Fibroblast of the aortic adventitia (primary cell): Measurements from ENCODE around the gene TXNDC17. TPM values are rescaled to one million over a fixed set of nuclear protein-coding genes. Genes with fewer than 3 reads are reported as not detected.
"Not testable (repeated sequence)": the region's sequence is repeated elsewhere in the genome, so short reads cannot be mapped to it uniquely, and the experiment has no call there.

Source experiments
- DNase-seq: peaks from one replicate; pipeline ENCODE4 v3.0.0-alpha.2; 2010; ENCODE audit warnings: low read depth
- H3K4me3 ChIP-seq: 2 replicates; pipeline ENCODE4 v1.5.1; 2011; ENCODE audit warnings: low read depth, mild to moderate bottlenecking, control low read depth, low read length, moderate library complexity
- CTCF ChIP-seq: IDR thresholded peaks from 2 replicates; pipeline ENCODE4 v1.5.1; 2011; ENCODE audit warnings: mild to moderate bottlenecking, low read length, control low read depth, inconsistent platforms; ENCODE audit not compliant: insufficient read depth
- total RNA-seq: library from RNA; depleted of rRNA; stranded (reverse); fragments of >200 nt; gene quantifications from 2 replicates; pipeline ENCODE4 v1.2.3, GENCODE V29; 2012; ENCODE audit warnings: low replicate concordance

The TXNDC17 gene
- total RNA-seq, 1 donor = 162 TPM

DNA sequence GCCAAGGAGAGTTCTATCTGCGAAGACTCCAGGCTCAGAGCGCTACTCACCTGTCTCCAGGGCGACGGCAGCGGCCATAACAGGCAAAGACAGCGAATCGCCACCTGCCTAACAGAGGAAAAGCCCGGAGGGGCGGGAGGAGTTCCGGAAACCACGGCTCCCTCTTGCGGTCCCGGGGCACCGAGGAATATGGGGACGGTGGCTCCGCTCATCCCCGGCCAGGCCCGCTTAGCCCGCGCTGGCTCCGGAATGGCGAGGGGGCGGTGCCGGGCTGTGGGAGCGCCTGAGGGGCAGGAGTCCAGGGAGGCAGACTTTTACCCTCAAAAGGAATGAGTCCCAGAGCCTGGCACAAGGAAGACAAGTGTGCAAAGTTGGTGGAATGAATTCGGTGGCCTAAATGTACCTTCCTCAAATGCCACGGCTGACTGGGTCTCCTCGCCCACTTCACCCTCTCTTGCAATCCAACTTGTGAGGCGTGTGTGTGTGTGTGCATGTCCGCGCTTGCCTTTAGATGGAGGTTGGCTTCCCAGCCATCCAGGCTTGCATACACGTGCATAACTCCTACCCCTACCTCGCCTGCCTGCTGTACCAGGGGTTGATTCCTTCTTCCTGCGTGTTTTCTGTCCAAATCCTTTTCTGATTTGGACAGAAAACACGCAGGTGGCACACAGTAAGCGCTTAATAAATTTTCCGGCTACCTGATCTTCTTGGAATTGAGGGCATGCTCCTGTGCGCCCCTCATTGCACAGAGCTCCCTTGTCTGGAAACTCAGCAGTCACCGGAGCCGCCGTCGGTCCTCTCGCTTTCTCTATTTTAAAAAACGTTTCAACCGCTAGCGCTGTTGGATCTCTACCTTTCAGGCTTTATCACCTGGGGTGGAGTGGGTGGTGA lies 14.2 kb downstream of the TXNDC17 start:
- no peak for TF ChIP-seq CTCF
- DNase-seq = no peak
- H3K4me3 ChIP-seq = no peak overlapping the region

DNA sequence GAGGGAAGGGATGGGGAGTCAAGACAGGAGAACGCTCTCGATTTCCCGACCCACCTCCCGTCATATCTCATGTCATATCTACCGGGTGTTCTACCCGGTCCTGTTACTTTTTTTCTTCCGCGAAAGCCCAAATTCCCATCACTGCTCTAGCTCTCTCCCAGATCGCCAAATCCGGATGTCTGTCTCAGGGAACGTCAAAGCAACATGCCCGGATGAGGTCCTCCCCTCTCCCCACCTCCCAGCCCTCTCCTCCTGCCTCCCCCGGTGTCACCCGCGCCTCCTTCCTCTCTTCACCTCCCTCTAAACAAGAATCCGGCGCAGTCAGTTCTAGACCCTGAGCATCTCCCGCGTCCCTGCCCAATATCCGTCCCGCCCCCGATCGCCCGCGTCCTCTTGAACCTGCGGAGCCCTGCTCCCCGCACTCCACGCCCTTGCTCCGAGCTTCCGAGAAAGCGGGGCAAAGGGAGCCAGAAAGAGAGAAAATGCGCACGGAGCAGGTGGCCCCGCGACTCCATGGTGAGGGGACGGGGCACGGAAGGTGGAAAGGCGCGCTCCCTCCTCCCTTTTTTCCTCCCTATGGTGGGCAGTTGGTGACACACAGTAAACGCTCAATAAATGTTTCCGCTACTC lies 15.0 kb downstream of the TXNDC17 start:
- not testable (repeated sequence) for DNase-seq, H3K4me3 ChIP-seq

DNA sequence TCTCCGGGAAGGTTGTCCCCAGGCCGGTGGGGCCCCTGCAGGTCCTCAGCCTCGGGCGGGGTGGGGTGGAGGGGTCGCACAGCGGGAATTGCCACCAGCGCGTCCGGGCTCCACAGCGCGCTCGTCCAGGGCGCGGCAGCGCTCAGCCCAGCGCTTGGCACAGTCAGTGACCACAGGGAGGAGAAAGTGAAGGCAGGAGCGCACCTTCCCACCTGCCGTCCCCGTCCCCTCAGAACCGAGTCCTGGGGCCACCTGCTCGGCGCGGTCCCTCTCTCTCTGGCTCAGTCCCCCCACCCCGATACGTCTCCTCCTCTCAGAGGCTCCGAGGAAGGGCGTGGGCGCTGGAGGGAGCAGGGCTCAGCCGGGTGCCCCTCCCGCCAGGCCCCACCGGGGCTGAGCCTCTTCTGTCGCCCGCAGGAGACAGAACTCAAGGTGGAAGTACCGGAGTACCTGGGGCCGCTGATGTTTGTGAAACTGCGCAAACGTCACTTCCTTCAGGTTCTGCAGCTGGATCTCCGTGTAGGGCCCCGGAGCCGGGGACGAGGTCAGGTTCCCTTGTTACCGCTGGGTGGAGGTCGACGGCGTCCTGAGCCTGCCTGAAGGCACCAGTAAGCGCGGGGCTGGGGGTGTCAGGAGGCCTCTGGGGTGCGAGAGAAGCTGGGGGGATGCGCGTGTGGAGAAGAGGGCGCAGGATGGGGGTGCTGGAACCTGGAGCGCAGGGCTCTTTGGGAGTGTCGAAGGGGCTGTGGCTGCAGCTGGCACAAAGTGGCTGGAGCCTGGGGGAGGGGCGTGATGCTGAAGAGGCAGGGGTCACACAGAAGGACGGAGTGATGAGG lies 16.2 kb downstream of the TXNDC17 start:
- not testable (repeated sequence) for DNase-seq

GRCh38 chr17:6657633-6658287 lies 16.9 kb downstream of the TXNDC17 start:
- no peak overlapping the region for H3K4me3 ChIP-seq
- TF ChIP-seq CTCF = no peak

More for the DNA sequence above, 16.2 kb downstream of the TXNDC17 start:
- H3K4me3 ChIP-seq = not testable (repeated sequence)

DNA sequence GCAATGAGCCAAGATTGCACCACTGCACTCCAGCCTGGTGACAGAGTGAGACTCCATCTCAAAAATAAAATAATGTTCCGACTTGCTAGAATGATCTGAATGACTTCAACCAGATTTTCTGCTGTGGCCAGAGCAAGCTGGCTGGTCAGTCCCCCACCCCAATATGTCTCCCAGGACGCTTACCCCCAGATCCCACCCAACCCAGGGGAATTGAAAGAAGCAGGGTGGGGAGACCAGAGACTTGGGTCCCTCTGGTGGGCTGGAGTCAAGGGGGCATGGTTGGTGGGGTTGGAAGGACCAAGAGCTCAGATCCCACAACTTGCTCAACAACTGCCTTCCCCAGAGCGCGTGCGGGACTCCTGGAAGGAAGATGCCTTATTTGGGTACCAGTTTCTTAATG lies 17.6 kb downstream of the TXNDC17 start:
- DNase-seq, H3K4me3 ChIP-seq: not testable (repeated sequence)

More at GRCh38 chr17:6657633-6658287, 16.9 kb downstream of the TXNDC17 start:
- no peak for DNase-seq

DNA sequence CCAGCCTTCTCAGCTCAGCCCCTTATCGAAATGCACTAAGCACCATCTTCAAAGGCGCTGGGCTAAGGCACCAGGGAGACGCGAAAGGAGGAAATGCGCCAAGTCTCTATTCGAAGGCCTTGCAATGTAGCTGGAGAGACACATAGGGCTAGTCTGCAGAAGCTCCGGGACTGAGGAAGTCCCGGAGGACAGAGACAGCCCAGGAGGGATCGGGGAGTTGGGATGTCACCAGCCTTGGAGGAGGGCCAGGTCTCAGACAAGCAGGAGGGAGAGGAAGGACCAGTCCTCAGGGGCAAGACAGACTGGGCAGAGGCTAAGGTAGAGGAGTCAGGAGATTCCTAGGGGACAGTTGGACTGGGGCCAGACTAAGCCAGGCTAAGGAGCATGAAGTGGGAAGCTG lies 19.2 kb downstream of the TXNDC17 start:
- no peak for TF ChIP-seq CTCF
- H3K4me3 ChIP-seq = no peak overlapping the region
- no peak for DNase-seq

DNA sequence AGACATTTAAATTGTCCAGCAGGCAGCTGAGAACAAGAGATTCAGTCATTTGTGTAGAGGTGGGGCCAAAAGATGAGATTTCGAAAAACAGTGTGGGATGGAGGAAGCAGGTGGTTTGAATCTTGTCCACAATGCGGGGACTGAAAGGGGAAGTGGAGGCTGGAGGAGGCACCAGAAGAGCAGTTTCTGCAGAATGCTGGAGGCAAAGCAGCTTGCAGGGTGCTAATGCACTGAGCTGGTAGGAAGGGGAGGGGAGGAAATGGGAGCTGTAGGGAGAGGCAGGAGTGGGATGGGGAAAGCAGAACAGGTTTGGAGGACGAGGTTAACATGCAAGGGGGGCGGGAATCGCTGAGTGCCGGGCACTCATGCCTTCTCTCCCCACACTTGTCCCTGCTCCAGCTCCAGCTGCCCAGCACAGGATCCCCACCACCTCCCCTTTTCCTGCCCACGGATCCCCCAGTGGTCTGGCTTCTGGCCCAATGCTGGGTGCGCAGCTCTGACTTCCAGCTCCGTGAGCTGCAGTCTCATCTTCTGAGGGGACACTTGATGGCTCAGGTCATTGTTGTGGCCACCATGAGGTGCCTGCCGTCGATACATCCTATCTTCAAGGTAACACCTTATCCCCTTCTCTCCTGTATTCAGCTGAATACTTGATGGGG lies 20.1 kb downstream of the TXNDC17 start:
- DNase-seq = no peak
- H3K4me3 ChIP-seq = no peak overlapping the region
- no peak for TF ChIP-seq CTCF
